CD4-positive, alpha-beta T cell treated with Interleukin-6 for 4 hours (primary cell): ENCODE data around the gene EIF4G3.
"Not testable (repeated sequence)": the region's sequence is repeated elsewhere in the genome, so short reads cannot be mapped to it uniquely, and the experiment has no call there.

ENCODE experiments used
- DNase-seq: peaks from one replicate; pipeline ENCODE4 v3.0.0-alpha.2; 2020; ENCODE audit warnings: mixed read lengths

The EIF4G3 gene

DNA sequence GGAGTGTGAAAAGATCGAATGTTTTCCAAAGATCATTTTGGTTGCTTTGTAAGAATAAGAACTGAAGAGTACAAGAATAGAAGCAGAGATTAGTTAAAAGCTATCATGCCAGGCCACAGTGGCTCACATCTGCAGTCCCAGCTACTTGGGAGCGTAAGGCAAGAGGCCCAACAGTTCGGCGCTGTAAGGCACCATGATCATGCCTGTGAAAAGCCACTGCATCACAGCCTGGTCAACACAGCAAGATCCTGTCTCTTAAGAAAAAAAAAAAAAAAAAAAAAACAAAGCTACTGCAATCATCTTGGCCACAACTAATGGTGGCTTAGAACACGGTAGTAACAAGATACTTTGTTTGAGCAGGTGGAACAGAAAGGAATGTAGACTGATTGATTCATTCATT is 116.2 kb downstream of the EIF4G3 start:
- DNase-seq = no peak

DNA sequence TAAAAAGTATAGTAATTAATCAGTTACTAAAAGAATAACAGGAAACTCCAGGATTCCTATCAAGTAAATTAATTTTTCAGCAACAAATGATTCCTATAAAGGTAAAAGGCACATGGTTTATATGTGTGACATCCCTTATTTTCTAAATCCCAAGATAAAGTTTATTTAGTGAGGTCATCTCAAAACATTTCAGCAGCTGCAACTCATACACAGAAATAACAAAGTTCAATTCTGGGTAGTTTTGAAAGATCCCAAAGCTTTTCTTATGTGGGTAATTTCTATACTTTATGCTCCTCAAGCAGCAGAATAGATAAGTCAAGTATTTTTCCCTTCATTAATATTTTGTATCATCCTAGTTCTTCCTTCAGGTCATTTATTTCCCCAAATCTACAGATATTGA is 117.7 kb downstream of the EIF4G3 start:
- no peak for DNase-seq

DNA sequence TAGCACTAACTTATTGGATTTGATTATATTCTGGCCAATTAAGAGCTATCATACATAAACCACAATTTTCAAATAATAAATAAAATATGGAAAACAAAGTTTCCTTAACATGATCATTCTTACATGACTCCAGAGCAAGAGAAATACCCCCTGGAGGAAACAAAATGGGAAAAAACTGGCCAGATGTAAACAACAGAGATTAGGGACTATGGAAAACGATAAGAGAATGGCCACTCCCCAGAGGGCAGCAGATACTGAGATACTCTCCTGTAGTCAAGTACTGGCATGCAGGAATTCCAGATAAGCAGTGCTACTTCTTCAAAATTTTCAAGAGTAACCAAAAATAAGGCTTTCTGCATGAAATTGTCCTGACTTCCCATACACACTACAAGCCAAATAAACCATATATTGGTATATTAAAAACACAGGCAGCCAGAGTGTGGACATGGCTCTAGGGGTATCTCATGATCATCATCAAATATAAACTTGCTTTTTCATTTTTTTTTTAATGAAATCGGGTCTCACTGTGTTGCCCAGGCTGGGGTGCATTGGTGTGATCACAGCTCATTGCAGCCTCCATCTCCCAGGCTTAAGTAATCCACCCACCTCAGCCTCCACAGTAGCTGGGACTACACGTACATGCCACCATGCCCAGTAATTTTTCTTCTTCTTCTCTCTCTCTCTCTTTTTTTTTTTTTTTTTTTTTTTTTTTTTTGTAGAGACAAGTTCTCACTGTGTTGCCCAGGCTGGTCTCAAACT is 118.5 kb downstream of the EIF4G3 start:
- DNase-seq = no peak

DNA sequence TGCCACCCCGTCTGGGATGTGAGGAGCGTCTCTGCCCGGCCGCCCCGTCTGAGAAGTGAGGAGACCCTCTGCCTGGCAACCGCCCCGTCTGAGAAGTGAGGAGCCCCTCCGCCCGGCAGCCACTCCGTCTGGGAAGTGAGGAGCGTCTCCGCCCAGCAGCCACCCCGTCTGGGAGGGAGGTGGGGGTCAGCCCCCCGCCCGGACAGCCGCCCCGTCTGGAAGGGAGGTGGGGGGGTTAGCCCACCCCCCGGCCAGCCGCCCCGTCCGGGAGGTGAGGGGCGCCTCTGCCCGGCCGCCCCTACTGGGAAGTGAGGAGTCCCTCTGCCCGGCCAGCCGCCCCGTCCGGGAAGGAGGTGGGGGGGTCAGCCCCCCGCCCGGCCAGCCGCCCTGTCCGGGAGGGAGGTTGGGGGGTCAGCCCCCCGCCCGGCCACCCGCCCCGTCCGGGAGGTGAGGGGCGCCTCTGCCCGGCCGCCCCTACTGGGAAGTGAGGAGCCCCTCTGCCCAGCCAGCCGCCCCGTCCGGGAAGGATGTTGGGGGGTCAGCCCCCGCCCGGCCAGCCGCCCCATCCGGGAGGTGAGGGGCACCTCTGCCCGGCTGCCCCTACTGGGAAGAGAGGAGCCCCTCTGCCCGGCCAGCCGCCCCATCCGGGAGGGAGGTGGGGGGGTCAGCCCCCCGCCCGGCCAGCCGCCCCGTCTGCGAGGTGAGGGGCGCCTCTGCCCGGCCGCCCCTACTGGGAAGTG is 123.3 kb downstream of the EIF4G3 start:
- DNase-seq = not testable (repeated sequence)

DNA sequence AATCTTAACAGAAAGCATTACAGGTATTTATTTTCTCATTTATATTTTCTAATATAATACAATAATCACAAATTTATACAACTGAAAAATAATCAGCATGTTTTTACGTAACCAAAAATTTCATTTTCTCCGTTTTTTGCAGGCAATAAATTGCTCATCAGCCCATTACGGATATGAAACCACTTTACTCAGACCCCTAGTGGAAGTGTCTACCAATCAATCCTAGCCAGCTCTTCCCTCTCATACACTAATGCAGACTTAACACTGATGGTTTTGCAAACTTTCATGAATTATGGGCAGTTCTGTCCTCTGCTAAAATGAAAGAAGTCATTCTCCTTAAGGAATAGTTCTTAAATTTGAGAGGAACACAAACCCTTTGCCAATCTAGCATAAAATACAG is 124.7 kb downstream of the EIF4G3 start:
- no peak for DNase-seq

DNA sequence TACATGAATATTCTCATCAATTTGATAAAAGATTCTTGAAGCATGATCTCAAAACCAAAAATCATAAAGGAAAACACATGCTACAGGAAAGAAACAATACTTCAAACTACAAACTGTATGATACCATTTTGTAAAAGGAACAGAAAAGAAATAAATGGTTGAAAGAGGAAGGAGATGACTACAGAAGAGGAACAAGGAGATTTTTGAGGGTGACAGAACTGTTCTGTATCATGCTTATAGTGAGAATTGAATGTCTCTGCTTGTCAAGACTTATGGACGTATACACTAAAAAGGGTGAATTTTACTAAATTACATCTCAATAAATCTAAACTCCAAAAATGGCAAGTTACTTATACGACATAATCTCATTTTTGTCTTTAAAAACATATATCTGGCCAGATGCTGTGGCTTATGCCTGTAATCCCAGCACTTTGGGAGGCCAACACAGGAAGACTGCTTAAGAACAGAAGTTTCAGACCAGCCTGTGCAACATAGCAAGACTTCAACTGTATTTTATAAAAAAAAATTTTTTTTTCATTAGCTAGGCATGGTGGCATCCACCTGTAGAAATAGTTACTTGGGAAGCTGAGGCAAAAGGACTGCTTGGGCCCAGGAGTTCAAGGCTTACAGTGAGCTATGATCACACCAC is 125.4 kb downstream of the EIF4G3 start:
- DNase-seq = no peak

DNA sequence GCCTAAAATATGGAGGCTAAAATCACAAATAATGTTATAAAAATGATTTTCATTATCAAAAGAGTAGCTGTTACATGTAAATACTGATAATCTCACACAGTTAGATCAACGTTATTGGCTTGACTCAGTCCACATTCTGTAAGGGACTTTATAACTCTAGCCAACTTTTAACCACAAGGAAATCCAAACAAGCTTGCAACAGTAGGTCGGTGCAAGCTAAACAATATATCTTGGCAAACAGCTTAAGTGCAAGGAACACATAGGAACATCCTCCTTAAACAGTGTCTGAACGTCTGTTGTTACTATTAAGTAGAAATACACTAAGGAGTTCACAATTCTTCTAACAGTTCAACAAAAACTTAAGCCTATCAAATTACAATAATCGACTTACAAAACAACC is 126.7 kb downstream of the EIF4G3 start:
- no peak for DNase-seq

DNA sequence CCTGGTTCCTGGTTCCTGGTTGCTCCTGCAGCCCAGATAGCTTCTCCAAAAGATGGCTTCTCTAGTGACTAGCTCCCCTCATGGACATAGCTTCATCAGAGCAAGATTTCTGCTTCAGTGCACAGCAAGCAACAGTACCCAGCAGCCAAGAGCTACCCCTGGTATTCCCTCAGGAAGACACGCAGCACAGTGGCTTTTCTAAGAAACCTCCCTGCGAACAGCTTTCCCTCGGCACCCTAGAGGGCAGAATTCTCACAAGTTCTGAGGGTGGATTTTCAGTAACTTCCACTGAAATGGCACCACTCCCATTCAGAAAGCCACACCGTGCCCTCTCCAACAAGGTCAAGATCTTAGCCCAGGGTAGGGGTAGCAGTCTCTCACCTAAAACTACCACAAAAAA is 128.2 kb downstream of the EIF4G3 start:
- DNase-seq = no peak

DNA sequence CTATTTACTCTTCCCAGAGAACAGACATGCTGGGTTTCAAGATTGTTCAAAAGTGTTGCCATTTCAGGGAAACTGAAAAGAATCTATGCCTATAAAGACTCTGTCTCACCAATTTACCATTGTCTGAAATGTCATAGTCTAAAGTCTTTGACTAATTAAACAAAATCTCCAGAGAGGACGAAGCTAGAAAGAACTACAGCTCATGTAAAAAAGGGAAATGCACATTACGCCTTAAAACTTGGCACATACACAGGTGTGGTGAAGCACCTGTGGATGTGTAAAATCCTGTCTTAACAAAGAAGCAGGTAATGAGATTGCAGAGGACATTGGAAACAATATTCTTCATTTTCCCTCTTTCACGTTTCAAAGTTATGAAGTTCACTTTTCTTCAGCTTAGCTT is 130.6 kb downstream of the EIF4G3 start:
- DNase-seq = no peak

DNA sequence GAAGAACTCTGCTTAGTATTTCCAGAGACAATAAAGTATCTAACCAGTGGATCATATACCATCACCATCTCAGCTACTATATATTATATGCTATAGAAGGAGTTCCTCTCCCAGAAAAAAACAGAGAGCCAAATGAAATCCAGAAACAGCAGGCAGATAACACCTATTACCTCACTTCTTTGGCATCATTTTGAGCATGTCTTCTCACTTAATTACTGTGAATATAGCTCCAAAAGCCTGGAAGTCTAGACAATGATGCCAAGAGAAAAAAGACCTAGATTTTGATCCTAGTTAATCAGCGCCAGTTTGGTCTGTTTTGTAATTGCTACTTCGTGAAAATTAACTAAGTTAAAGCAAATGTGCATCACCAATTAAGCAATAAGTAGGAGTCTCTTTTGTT is 131.3 kb downstream of the EIF4G3 start:
- no peak for DNase-seq

DNA sequence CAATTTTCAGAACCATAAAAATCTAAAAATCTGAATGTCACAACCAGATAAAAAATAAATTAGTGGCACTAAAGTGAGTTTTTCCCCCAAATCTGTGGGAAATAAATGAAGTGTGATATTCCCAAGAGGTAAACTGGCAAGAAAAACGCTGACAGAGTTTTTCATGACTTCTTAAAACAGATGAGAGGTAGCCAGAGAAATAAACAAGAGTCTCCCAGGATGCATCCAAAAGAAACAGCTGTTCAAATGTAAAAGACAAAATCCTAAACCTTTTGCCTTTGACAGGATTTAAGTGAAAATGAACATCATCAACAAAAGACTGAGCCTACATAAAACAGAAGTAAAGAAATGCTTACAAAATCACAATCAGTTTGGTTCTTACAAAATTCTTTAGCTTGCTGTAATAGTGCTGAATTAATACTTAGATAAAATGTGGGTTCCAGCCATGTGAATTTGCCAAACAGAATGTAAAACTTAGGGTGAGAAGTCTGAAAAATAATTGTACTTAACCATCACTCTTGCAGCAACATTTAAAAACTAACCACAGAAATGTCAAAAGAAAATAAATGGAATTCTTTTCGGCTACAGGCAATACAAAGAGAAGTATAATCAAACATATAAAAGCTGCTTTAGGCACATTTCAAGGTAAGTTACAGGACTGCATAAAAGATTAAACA is 133.6 kb downstream of the EIF4G3 start:
- DNase-seq = no peak

DNA sequence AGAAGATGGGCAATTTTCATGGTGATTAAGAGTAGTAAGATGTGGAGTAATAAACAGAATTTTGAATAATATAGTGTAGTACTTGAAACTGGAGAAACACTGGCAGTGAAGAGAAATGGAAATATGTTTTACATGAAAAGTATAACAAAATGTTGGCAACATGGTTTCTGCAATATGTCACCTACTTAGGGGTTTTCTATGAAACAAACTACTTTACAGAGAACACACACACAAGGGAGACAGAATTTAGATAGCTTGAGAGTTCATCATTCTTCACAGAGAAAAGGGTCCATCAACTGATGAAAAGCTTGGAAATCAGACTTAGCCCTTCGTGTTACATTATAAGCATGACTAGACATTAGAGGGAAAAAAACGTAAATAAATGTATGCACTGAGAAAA is 135.2 kb downstream of the EIF4G3 start:
- DNase-seq = no peak

DNA sequence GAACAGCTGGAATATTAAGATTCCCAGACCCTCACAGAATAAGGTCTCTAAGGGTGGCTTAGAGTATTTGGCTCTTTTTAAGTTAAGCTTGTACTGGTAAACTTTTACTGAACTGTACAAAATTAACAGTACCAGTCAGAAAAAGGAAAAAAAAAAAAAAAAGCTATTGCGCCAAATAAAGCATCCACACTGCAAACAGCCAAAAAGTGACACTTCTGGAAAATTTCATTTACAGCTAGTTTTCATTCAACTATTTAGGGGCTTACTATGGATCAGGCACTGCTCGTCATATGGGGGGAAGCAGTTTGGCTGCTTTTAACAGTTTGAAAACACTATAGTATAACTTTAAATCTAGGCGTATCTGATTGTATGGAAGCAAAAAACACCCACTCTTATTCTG is 139.6 kb downstream of the EIF4G3 start:
- DNase-seq = no peak

DNA sequence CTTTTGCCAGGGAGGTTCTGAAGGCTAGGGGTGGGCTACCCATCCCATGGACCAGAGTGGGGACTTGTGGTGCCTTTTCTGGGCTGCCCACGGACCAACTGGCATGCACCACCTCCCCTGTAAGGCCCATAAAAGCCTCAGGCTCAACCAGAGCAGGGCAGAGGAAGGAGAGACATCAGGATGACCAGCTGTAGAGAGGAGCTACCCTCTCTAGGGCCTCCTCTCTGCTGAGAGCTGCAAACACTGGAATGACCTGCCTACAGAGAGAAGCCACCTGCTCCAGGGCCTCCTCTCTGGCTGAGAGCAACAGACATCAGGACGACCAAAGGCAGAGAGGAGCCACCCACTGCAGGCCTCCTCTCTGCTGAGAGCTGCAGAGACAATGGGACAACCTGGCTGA is 140.9 kb downstream of the EIF4G3 start:
- DNase-seq = no peak

DNA sequence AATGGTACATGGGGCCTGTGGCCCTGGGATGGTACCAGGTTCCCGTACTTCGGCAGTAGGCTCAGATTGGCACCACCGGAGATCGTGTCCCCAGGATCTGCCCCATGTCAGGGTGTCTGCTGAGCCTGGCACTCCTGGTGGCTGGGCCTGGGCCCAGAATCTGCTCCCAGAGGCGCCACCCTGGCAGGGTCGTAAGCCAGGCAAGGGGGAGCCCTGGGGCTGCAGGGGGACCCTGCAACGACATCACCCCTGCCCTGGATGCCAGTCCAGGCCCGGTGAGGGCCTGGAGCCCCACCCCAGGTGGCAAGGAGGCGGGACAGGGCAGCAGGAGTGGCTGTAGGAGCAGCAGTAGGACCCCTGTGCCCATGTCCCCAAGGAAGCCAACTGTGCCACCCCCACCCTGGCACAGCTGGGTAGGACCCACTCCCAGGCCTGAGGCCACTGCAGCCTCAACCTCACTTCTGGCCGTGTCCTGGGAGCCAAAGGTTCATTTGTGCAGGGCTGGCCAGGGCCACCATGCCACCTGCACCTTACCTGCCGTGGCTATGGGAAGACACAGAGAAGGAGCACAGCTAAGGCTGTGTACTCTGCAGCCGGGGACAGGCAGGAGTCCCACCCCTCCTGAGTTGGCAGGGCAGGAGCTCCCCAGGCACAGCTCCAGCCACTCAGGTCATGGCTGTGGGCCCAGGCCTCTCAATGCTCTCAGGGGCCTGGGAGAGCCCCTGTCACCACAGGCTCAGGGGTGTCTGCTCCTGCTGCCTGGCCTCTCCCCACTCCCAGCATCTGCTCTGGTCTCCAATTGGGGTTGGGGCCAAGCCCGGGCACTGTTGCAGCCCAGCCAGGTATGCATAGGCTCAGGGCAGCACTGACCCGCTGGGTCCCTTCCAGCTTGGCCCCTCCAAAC is 141.7 kb downstream of the EIF4G3 start:
- DNase-seq = no peak

DNA sequence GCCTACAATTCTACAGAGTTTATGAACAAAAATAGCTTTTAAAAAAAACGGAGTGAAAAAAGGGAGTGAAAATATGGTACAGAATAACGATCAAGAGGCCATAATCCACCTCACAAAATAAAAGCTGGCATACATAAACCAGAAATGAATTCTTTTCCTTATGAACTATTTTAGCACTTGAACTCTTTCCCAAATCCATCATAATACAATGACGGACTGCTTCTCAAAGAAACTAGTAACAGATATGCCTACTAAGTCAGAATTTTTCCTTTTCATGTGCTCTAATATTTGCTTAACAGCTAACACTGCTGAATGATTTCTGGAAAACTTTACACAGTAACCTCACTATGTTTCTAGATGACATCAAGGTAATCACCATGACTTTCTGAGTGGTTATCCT is 144.0 kb downstream of the EIF4G3 start:
- DNase-seq = no peak

DNA sequence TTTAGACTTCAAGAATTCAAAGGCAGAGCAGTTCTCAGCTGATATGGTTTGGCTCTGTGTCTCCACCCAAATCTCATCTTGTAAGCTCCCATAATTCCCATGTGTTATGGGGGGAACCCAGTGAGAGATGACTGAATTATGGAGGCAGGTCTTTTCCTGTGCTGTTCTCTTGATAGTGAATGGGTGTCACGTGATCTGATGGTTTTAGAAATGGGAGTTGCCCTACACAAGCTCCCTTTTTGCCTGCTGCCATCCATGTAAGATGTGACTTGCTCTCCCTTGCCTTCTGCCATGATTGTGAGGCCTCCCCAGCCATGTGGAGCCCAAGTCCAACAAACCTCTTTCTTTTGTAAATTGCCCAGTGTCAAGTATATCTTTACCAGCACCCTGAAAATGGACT is 146.5 kb downstream of the EIF4G3 start:
- DNase-seq = no peak

DNA sequence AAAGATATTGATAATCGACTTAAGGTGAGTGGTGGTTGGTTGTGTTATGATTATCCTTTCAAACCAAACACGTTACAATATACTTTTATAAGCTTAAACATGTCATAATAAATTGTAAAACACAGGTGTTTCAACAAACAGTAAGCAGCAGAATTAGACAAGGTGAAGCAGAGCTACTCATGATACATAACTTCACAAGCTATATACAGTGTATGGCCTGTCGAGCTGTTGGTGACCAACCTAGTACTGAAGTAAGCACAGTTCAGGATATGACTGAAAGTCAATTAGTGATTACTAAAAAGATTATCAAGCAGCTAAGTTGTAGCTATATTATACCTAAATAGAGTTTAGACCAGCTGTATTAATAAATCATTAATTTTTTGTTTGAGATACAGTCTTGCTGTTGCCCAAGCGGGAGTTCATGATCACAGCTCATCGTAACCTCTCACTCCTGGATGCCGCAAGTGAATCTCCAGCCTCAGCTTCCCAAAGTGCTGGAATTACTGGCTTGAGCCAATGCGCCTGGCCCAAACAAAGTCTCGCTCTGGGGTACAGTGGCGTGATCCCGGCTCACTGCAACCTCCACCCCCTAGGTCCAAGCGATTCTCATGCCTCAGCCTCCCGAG is 148.1 kb downstream of the EIF4G3 start:
- DNase-seq = no peak

DNA sequence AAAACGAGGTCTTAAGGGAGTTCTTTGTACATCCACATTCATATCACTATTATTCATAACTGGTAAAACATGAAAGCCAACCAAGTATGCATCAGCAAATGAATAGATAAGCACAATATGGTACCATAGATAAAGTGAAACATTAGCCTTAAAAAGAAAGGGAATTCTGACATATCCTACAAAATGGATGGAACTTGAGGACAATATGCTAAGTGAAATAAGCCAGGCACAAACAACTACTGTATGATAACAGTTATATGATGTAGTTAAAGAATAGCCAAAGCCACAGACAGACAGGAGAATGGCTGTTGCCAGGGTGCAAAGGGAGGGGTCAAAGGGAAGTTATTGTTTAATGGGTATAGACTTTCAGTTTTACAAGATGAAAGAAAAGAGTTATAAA is 148.9 kb downstream of the EIF4G3 start:
- DNase-seq = no peak

DNA sequence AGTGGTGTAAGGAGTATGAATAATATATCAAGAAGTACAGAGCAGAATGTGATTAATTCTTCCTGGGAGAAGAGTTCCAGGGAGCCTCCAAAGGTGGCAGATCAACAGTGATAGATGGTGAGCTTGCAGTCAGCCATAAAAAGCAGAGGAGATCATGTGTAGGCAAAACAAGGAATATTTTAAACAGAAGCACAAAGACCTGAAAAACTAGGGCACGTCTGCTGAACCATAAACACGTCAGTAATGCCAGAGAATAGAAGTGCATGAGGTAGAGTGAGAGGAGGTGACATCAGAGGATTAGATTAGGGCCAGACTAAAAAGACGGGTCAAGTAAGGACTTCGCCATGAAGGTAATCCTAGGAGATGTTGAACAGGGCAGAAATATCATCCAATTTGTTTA is 151.8 kb downstream of the EIF4G3 start:
- no peak for DNase-seq

DNA sequence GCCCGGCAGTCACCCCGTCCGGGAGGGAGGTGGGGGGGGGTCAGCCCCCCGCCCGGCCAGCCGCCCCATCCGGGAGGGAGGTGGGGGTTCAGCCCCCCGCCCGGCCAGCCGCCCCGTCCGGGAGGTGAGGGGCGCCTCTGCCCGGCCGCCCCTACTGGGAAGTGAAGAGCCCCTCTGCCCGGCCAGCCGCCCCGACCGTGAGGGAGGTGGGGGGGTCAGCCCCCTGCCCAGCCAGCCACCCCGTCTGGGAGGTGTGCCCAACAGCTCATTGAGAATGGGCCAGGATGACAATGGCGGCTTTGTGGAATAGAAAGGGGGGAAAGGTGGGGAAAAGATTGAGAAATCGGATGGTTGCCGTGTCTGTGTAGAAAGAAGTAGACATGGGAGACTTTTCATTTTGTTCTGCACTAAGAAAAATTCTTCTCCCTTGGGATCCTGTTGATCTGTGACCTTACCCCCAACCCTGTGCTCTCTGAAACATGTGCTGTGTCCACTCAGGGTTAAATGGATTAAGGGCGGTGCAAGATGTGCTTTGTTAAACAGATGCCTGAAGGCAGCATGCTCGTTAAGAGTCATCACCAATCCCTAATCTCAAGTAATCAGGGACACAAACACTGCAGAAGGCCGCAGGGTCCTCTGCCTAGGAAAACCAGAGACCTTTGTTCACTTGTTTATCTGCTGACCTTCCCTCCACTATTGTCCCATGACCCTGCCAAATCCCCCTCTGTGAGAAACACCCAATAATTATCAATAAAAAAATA is 152.4 kb downstream of the EIF4G3 start:
- not testable (repeated sequence) for DNase-seq
